Subcutaneous adipose tissue (tissue), 4 donors: ENCODE results near the gene SPEG. TPM values are rescaled to one million over a fixed set of nuclear protein-coding genes. Genes with fewer than 3 reads are reported as not detected.

Source experiments
- CTCF ChIP-seq: fragments of 450-650 bp; IDR thresholded peaks from one replicate; pipeline ENCODE4 v1.5.1; 2016; ENCODE audit warnings: low read depth, mild to moderate bottlenecking, control low read depth, antibody characterized with exemption, moderate library complexity
- total RNA-seq, 4 donors: library from RNA; depleted of rRNA; stranded (reverse); fragments of >200 nt; gene quantifications; one replicate each; pipeline ENCODE4 v1.1.0, GENCODE V29; 2016

Gene SPEG
- total RNA-seq, 4 donors from 2014 or later, result 0.49 to 5.9 (median 2.9) TPM

GRCh38 chr2:219537657-219538488 is 103.2 kb downstream of the SPEG start:
- no peak for TF ChIP-seq CTCF

- no peak for TF ChIP-seq CTCF
Observed at GRCh38 chr2:219538504-219538951, 103.9 kb downstream of the SPEG start.

- no peak for TF ChIP-seq CTCF
Observed at GRCh38 chr2:219538956-219539788, 104.5 kb downstream of the SPEG start.

- no peak for TF ChIP-seq CTCF
Observed at GRCh38 chr2:219539926-219540678, 105.5 kb downstream of the SPEG start.

- no peak for TF ChIP-seq CTCF
Observed at GRCh38 chr2:219540784-219541504, 106.3 kb downstream of the SPEG start.

- no peak for TF ChIP-seq CTCF
Observed at GRCh38 chr2:219541611-219542180, 107.1 kb downstream of the SPEG start.
